SK-N-SH treated with all-trans-retinoic acid at 6 μM for 48 hours (cell line): ENCODE measurements around the gene FOXK1.

Source experiments
- PPARA ChIP-seq: fragments of 250-450 bp; sonication (Bioruptor Pico); IDR thresholded peaks from 2 replicates; pipeline ENCODE4 v1.5.0; 2020; ENCODE audit warnings: mild to moderate bottlenecking, borderline replicate concordance
- ZFP3 ChIP-seq: fragments of 250-450 bp; sonication (Bioruptor Pico); IDR thresholded peaks from 2 replicates; pipeline ENCODE4 v1.5.0; 2020; ENCODE audit warnings: mild to moderate bottlenecking, moderate library complexity
- ZFP30 ChIP-seq: fragments of 450-650 bp; formaldehyde crosslinking; IDR thresholded peaks from 2 replicates; pipeline ENCODE4 v1.5.0; 2022; ENCODE audit warnings: mild to moderate bottlenecking, moderate library complexity
- ZNF70 ChIP-seq: fragments of 450-650 bp; formaldehyde crosslinking; IDR thresholded peaks from 2 replicates; pipeline ENCODE4 v1.5.0; 2020; ENCODE audit warnings: mild to moderate bottlenecking, moderate library complexity
- TF ChIP-seq, protein P1 (sequence below): fragments of 250-450 bp; sonication (Bioruptor Pico); IDR thresholded peaks from 2 replicates; pipeline ENCODE4 v1.5.1; 2021; ENCODE audit warnings: mild to moderate bottlenecking, moderate library complexity
- TF ChIP-seq, protein P2 (sequence below): fragments of 250-450 bp; sonication (Bioruptor Pico); IDR thresholded peaks from 2 replicates; pipeline ENCODE4 v1.5.1; 2020; ENCODE audit warnings: low read depth, mild to moderate bottlenecking, moderate library complexity

DNA sequence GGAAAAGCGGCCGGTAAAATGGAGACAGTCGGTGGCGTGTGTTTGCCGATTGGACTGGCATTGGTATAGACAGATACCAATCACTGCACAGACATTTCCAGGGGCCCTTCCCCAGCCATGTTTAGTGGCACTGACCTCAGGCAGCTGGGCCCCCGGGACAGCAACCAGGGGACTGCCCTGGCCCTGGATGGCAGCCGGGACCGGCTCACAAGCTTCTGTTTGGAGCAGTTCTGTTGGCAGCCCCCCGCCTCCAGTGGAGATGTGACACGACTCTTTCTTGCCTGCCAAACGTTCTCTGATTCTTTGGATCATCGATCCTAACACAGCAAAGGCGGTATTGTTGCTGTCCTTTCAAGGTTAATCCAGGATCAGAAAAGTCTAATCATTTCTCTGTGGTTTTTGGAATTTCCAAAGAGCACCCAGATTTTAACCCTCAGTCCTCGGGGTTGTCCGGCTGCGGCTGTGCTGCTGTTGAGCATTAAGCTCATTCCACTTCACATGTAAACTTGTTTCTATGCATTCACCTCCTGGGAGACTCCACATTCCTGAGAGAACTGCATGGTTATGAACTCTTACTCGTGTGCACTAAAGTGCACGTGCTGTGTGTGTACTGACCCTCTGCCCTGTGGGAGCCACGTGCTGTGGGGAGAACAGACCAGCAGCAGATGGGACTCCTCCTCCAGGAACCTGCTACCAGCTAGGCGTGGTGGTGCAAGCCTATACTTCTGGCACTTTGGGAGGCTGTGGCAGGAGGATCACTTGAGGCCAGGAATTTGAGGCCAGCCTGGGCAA, 46.0 kb downstream of the FOXK1 start:
- TF ChIP-seq PPARA (CRISPR knock-in tag) = no peak
- no peak for TF ChIP-seq ZFP30 (CRISPR knock-in tag)
- TF ChIP-seq ZNF70 (CRISPR knock-in tag) = no peak
- TF ChIP-seq, protein P1, sequence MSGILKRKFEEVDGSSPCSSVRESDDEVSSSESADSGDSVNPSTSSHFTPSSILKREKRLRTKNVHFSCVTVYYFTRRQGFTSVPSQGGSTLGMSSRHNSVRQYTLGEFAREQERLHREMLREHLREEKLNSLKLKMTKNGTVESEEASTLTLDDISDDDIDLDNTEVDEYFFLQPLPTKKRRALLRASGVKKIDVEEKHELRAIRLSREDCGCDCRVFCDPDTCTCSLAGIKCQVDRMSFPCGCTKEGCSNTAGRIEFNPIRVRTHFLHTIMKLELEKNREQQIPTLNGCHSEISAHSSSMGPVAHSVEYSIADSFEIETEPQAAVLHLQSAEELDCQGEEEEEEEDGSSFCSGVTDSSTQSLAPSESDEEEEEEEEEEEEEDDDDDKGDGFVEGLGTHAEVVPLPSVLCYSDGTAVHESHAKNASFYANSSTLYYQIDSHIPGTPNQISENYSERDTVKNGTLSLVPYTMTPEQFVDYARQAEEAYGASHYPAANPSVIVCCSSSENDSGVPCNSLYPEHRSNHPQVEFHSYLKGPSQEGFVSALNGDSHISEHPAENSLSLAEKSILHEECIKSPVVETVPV (CRISPR knock-in tag) = no peak
- TF ChIP-seq, protein P2, sequence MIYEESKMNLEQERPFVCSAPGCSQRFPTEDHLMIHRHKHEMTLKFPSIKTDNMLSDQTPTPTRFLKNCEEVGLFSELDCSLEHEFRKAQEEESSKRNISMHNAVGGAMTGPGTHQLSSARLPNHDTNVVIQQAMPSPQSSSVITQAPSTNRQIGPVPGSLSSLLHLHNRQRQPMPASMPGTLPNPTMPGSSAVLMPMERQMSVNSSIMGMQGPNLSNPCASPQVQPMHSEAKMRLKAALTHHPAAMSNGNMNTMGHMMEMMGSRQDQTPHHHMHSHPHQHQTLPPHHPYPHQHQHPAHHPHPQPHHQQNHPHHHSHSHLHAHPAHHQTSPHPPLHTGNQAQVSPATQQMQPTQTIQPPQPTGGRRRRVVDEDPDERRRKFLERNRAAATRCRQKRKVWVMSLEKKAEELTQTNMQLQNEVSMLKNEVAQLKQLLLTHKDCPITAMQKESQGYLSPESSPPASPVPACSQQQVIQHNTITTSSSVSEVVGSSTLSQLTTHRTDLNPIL (CRISPR knock-in tag) = no peak
- TF ChIP-seq ZFP3 (CRISPR knock-in tag) = no peak
